HG03432 (cell line): ENCODE data around the gene TNS3.

Source experiments
- ATAC-seq: cut with Tn5 transposase; IDR thresholded peaks from one replicate; pipeline ENCODE4 v1.9.1; 2021; ENCODE audit warnings: mild to moderate bottlenecking, moderate library complexity; ENCODE audit not compliant: unreplicated experiment

The TNS3 gene

GRCh38 chr7:47336472-47337425 is 245.2 kb downstream of the TNS3 start:
- ATAC-seq: no peak

DNA sequence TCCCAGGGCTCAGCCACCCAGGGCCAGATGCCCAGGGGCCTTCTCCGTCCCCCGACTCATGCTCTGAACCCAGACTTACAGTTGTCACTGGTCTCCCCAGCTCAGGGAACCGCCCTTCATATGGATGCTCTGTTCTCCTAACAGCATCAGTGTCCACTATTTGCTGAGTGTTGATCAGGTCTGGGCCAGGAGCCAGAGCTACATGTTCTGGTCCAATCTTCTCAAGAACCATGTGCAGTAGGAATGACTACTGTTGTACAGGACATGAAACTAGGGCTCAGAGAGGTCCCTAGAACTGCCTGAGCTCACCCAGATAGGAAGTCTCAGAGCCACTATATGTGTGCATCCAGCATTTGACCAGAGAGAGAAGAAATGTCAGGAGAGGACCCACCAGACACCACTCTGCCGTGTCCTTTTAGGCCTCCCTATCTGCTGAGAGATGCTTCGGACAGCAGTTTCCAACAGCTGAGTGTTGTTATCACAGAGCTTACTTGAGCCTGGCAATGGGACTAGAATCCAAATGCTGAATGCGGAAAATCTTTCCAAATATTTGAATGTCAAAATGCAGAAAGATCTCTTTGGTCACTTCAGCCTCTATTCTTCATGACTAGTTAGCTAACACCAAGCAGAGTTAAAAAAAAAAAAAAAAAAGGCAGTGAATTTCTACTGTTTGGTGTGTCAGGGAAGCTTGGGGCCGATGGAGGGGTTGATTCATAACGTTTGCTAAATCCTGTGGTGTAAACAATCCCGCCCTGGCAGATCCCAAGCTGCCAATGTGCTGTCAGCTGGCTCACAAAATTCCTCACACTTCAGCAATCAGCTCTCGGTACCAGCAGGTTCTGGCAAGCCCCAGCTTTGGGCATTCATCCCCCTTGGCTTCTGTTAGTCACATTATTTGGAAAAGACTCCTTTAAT is 246.1 kb downstream of the TNS3 start:
- no peak for ATAC-seq

GRCh38 chr7:47335071-47335470 is 246.8 kb downstream of the TNS3 start:
- no peak for ATAC-seq

DNA sequence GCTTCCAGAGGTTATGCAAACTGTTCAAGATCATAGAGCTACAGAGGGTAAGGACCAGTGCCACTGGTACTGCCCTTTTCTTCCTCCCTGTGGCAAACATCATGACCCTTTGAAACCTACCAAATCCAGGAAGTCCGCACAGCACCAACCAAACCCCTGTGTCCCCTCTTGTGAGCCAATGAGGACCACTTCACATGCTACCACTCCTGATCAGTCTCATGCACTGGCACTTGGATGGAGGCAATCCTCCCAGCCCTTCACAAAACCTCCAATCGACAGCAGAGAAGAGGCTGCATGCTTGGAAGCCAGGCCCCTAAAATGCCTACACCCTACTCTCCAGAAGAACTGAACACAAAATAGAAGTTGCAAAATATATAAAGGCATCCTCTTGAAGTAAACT is 248.0 kb downstream of the TNS3 start:
- no peak for ATAC-seq

DNA sequence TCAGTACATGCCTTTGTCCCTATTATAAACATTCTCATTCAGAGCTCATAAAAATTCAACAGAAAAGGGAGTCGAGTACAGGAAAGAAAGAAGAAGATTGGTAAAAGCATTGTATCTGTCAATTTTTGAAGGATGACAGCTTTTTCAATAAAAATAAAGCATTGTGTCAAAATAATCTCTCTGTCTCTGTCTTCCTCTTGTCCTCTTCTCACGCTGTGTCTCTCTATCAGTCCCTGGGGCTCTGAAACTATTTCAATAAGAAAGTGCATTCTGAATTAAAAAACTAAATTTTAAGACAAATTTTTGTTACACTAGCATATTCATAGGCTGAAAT is 248.4 kb downstream of the TNS3 start:
- ATAC-seq: no peak

DNA sequence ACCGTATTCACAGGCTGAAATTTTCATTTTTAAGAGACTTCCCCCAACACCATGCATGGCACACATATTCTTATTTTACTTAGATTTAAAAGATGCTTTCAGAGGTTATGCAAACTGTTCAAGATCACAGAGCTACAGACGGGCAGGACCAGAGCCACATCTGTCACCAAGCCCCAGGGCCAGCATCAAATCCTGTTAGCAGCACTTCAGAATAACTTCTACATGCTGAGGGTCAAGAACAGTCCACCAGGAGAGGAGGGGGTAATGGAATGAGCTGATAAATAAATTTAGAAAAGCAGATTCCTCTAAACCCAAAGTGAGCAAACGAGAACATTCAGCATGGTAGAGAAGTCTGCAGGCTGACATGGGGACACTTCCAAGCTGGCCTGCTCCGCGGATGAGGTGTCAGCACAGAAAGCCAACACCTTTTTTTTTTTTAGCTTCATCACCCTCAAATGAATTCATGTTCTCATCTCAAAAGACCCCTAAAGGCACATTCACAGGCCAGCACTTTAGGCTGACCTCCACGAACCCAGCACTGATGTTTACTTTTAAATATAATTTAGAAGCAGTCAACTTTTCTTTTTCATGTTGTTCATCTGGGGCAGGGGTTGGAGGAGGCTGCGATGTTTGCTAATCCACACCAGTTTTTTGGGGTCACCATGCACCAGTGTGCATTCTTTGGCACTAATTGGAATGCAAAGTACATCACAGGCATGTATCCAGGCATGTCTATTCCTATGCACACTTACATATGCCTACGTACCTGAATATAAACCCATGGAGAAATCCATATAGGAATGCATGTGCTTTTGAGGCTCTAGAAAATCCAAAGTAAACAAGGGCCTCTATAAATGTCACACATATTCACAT is 249.0 kb downstream of the TNS3 start:
- ATAC-seq: no peak

DNA sequence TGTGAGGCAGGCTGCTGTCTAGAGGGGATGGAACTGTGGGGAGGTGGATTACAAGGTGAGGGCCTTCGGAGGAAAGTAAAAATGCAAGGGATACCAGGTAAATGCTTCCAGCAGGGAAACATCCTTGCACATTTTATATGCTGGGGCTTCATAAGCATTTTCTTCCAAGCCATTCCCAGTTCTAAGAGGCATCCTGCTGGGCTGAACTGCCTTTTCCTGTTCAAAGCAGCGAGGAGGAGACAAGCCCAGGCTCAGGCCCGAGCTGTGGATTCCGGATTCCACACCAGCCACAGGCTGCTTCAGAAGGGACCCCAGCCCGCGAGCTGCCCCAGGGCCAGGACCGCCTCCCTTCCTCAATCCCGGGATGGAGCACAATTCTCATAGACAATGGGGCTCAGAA is 249.7 kb downstream of the TNS3 start:
- ATAC-seq: no peak

- ATAC-seq: no peak
Measured at GRCh38 chr7:47331179-47331565, 250.7 kb downstream of the TNS3 start.

- no peak for ATAC-seq
Measured at GRCh38 chr7:47330561-47331178, 251.2 kb downstream of the TNS3 start.

DNA sequence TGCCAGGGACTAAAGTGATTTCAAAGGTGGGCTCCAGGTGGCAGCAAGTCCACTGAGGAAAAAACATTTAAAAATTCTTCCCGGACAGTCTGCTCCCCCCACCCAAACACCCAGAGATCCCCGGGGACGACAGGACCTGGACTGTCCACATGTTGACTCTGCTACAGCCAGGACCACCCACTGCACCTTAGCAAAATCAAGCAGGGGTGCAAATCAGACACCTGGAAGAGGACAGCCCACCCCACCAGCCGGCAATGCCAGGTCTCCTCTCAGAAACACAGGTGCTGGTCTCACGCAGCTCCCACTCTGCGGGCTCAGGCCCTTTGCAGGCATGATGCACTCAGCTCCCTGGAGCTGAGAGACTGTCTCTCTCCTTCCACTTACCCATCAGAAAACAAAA is 251.9 kb downstream of the TNS3 start:
- ATAC-seq: no peak

- no peak for ATAC-seq
Measured at GRCh38 chr7:47329320-47329926, 252.5 kb downstream of the TNS3 start.

DNA sequence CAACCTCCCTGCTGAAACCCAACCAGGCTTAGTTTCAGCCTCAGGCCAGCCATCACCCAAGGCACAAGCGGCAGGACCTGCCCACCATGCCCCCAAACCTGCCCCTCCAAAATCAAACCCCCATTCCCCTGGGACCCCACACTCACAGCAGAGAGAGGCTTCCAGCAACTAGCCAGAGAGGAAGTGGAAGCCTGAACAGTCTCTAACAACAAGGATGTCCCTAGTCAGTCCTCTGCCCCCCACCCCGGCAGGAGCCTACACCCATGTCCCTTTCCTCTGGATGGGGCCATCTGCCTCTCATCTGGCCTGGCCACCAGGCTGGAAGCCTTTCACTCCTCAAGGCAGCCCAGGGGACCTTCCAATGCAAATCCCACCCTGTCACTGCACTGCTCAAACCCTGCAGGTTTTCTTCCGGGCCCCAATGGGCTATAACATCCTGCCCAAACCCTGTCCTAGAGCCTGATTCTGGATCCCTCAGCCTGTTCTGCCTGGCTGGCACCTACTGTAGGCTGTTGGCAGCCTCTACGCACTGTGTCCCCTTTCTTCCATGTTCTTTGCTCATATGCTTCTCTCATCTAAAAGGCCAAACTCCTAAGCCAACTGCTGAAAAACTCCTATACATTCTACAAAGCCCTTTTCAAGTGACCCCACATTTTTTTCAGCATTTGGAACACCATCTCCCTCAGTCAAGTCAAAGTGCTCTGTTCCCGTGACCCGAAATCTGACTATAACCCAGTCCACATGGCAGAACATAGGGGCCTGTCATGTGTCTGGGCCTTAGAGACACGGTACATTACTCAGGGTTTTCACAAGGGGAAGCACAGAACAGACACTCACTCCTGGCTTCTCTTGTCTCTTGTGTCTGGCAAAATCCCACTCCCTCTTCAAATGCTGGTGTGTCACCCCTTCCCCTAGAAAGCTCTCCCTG is 253.3 kb downstream of the TNS3 start:
- ATAC-seq: no peak

DNA sequence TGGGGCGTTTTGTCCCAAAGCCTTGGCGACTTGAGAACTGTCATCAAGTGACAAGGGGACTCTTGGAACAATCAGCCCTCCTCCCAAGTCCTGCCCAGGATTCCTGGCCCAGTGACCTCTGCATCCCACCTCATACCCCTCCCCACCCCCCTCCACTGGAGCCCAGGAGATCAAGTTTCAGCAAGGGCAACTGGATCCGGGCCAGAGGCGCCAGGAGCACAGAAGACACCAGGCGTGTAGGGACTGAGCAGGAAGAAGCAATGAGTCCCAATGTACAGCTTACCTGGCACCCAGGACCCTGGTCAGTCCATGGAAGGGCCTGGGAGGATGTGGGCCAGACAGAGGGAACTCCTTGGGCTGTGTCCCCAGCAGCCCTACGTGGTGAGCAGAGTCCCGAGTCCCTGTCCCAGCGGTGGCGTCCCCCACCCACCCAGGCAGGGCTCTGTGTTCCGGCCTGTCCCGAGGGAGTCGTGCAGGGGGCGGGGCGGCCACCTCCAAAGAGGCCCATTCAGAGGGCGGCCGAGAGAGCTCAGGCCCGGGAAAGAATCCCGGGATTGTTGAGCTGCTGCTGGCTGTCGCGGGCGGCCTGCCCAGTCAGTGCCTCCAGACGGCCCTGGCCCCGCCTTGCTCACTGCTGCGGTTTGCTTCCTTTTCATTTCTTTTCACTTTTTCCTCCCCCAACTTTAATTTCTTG is 254.1 kb downstream of the TNS3 start:
- no peak for ATAC-seq

- no peak for ATAC-seq
Measured at GRCh38 chr7:47327346-47327697, 254.6 kb downstream of the TNS3 start.

- ATAC-seq: no peak
Measured at GRCh38 chr7:47326808-47327207, 255.1 kb downstream of the TNS3 start.

DNA sequence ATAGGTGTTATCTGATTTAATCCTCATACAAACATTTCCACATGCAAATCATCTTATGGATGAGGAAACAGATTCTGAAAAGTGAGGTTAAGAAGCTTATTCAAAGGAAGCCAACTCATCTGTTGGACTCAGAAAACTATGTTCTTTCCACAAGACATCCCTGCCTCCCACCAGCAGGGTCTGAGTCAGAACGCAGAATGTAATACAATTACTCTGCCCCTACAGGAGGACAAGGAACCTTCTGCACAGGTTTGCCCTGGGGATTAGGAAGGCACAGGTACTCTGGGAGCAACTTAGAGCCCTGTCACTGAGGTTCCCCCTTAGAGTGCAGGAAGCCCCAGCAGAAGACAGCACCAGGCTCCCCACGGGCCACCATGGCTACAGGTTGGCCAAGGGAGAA is 255.7 kb downstream of the TNS3 start:
- no peak for ATAC-seq

DNA sequence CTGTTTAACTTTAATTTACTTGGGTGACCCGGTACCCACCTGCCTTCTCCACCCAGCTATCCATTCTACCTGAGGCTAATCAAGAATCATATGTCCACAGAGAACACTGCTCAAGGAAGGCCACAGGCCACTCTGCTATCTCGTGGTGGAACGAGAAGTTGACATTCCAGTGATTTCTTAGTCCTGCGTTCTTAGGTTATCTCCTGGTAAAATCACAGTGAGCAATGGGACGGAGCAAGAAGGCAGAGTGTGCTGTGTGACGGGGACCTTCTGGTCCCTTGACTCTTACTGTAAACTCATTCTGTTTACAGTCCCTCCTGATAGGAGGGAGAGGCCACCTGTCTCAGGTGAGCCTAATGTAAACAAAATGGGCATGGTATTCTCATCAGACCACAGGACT is 256.6 kb downstream of the TNS3 start:
- no peak for ATAC-seq

- no peak for ATAC-seq
Measured at GRCh38 chr7:47323904-47324303, 258.0 kb downstream of the TNS3 start.

GRCh38 chr7:47322731-47323130 is 259.2 kb downstream of the TNS3 start:
- no peak for ATAC-seq
